ENCODE data around the gene SHMT2. TPM values are rescaled to one million over a fixed set of nuclear protein-coding genes. Genes with fewer than 3 reads are reported as not detected.
A peak's percentile ranks its signal among the peaks of the same experiment; 100 is the strongest.
"Not testable (repeated sequence)": the region's sequence is repeated elsewhere in the genome, so short reads cannot be mapped to it uniquely, and the experiment has no call there.

Gene SHMT2
- total RNA-seq, 2 donors from 2014 or later: 31.1 to 39.6 TPM

DNA sequence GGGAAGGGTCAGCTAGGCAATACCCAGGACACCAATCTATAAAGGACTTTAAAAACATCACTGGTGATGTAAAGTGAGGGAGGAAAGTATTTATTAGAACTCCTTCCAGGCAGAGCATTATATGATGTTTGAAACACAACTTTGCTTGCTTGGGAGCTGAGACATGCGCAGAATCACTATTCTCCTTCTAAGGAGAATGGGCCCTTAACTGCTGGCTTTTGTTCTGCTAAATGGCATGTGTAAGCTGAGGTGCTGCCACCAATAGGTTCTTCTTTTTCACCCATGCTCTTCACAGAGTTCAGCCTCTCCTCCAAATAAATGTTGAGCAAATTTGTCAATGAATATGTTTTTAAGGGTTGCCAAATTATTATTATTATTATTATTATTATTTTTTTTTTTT, 17.5 kb downstream of the SHMT2 start:
- DNase-seq (no peak), ATAC-seq (no peak)
- intact Hi-C loops (cut with DNase I): no loop called here

DNA sequence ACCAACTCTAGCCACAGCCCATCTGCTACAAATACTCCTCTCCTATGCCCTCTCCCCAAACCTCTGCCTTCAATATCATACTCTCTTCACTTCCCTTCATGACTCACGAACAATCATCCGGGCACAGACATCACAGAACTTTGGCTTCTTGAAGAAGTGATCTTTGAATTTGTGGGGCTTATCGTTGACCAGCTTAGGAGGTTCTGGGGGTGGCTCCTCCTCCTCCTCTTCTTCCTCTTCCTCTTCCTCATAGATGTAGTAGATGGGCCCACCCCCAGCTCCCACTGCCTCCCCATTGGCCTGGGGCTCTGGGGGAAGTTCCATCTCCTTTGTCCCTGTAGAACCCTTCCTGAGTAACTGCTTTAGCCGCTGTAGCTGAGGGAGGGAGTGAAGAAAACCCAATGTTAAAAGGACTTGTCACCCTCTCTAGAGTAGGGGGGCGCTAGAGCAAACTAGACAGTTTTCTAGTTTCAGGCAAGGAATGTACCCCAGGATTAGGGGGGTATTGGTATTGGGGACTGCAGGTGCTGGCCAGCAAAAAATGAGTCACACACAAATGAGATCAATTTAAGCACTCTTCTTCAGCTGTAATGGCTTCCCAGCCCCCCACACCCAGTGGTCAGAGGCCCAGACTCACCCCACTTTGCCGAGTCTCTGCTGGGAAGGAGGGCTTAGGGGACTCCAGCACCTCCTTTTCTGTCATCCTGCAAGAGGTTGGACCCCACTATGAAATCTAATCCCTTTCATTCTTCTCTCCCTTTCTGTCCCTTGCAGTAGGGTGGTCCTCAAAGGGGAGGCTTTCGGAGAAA, 19.6 kb downstream of the SHMT2 start:
- ATAC-seq: peak in 1 of 2 donors; percentile 40
- intact Hi-C loops (cut with DNase I): no loop called here
- no peak for DNase-seq

- DNase-seq: no peak
- no peak for ATAC-seq
- intact Hi-C loops (cut with DNase I): no loop called here
Measured at GRCh38 chr12:57250541-57250940, 21.0 kb downstream of the SHMT2 start.

- DNase-seq (no peak), ATAC-seq (no peak)
- intact Hi-C loops (cut with DNase I): no loop called here
Measured at GRCh38 chr12:57250956-57251355, 21.4 kb downstream of the SHMT2 start, which contains the start of gene STAC3. TSS of gene STAC3 (minus strand) at chr12:57251187. CDS start at chr12:57249636, 1,551 bp downstream.

DNA sequence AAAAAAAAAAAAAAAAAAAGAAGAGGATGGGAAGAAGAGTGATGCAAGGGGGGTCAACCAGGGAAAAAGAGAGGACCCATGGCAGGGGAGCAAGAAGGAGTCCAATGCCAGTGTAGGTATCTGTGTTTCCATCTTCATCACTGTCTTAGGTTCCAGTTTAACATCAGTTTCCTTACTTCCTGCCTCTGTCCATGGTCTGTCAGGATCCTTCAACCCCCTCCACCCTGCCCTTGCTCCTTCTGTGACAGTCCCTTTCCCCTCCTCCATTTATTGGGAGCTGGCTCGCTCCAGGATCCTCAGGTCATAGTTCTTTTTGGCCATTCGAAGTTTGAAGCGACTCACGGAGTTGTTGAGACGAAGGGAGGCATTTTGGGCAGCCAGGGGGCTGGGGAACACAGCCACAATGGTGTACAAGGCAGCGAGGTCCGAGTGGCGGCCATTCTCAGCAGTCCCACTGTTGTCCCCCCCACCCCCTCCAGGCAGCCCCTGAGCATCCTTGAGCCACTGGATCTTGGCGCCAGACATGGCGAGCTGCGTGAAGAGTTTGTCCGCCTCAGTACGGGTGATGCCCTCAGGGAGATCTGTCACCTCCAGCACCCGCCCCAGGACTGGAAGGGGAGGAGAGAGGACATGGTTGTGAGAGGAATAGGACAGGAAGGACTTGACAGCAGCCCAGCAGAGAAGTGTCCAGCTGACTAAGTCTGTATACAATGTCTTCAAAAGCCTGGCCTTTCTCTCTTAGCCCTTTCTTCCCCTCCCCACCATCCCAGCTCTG, 25.2 kb downstream of the SHMT2 start:
- ATAC-seq (no peak), DNase-seq (no peak)
- intact Hi-C loops (cut with DNase I): no loop called here

DNA sequence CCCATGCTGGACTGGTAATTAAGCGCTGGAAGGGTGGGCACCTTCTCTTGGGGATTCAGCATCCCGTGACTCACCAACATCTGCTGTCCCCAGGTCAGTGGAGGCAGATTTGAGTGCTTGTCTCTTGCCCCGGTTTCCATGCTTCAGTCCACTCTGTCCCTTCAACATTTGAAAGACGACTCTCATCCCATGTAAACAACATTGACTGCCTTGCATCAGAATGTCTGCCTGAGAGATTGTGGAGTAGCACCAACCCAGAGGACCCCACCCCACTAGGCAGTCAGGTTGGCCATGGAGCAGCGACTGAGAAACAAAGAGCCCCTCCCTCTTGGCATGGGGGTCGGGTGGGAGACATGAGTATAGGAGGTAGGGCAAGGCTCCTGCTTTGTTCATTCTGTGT, 26.4 kb downstream of the SHMT2 start:
- no peak for DNase-seq
- intact Hi-C loops (cut with DNase I): no loop called here
- no peak for ATAC-seq

DNA sequence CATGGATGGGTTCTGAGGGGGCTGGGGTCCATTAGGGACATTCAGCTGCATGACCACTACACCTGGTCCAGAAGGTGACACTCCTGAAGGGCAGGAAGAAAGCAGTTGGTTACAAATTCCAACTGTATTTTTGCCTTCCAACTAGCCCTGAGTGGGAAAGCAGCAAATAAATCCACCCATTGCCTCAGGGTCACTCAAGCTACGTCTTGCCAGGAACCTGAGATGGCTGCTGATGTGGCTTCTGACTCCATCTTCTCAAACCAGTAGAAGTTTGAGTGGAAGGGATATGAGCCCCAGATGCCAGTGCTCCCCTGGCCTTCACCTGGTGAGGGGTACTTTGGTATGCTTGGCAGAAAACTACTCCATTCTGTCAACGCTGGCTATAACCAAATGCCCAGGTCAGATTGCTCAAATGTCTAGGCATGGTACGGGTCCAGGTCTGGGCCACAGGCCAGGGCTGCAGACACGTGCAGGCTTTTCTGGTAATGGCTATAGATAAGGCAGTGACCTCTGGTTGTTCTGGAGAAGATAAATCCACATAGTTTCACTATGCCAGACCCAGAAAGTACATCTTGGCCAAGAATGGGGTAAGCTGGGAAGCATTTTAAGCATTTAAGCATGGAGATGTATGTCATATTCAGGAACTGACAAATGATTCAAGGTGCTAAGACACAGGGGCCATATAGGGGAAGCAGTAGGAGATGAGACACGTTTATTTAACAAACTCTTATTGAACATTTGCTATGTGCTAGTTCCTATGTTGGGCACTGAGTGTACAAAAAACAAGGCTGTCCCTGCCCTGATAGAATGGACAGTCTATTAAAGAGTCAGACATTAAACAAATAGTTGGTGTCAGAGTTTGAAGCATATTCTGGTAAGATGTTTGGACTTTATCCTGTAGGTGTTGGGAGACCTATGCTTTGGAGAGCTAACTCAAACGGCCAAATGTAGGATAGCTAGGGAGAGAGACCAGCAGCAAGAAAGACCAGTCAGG, 29.8 kb downstream of the SHMT2 start:
- intact Hi-C loops (cut with DNase I): no loop called here
- peak; percentile 63 for DNase-seq

GRCh38 chr12:57260366-57260765, 30.9 kb downstream of the SHMT2 start:
- no peak for ATAC-seq
- no peak for DNase-seq
- intact Hi-C loops (cut with DNase I): loop anchor here in 1 of 2 donors (5.0 kb wide), 1 partner anchor 192 kb away; no protein-coding TSS in a partner anchor

More for the DNA sequence above, 29.8 kb downstream of the SHMT2 start:
- peak; percentile 78 to 83 for ATAC-seq

DNA sequence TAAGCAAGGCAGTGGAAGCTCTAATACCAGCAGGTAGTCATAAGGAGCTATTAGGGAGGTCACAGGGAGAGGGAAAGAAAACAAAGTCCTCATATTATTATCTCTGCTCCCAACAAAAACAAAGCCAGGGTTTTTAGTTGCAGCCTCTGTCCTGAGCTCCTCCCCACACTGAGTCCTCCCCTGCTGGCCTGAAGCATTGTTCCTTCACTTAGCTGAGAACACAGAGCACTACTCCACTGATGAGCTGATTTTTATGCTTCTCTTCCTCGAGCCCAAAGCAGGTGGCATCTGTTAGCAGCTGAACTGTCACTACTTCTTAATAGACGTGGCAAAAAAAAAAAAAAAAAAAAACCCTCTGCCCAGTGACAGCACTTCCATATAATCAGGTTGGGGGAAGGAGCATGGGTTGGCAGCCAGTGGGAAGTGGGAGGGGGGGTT, 31.9 kb downstream of the SHMT2 start:
- peak; percentile 19 to 24 for ATAC-seq
- no peak for DNase-seq
- intact Hi-C loops (cut with DNase I): loop anchor here in 1 of 2 donors (5.0 kb wide), 1 partner anchor 191 kb away; no protein-coding TSS in a partner anchor

- ATAC-seq: no peak
- intact Hi-C loops (cut with DNase I): loop anchor here in 1 of 2 donors (5.0 kb wide), 1 partner anchor 190 kb away; no protein-coding TSS in a partner anchor
- no peak for DNase-seq
Measured at GRCh38 chr12:57262126-57262822, 32.8 kb downstream of the SHMT2 start.

DNA sequence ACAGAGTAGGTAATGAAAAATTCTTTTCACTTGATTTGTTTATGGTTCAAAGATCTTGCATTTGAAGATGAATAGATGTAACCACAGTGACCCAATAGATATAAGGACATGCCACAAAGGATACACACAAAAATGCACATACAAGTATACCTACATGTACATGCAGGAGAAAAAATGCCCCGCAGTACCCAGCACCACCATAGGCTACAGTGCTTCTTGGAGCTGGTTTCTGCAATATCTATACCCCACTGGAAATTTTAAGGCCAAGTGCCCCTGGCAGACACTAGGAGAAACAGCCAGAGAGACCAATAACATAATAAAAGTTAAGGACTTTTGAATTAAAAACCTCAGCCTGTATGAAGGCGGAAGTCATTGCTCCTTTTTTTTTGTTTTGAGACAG, 33.6 kb downstream of the SHMT2 start:
- intact Hi-C loops (cut with DNase I): loop anchor here in 1 of 2 donors (5.0 kb wide), 1 partner anchor 189 kb away; no protein-coding TSS in a partner anchor
- ATAC-seq (no peak), DNase-seq (no peak)

DNA sequence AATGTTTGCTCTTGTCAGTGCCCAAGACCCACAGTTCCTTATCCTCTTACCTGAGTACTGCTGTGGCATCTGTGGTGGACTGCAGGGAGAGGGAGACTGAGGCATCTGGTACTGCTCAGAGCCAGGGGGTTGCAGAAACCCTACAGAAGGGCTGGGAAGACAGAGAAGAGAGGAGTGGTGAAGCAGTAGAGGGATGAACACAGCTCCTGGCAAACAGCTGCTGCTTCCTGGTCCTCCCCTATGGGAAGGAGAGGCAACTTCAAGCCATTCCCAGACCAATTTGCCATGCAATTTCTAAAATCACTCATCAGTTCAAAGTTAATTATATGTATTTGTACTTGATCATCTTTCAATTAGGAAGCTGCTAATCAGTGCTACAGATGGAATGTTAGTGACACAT, 37.2 kb downstream of the SHMT2 start:
- no peak for ATAC-seq
- intact Hi-C loops (cut with DNase I): no loop called here
- DNase-seq: no peak

DNA sequence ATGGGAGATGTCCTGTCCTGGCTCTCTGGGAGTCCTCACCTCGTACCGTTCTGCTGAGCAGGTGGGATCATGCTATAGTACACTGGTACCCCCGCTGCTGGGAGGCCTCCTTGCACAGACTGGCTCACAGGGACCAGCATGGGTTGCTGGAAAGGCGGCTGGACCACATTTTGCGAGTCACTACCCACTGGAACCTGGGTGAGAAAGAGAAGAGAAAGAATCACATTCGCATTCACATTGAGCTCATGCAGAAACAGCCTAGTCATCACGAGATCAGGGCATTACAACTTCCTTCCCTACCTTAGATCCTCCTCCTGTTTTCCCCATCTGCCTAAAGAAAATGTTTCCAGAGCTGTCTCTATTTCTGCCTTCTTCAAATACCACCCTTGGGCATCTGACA, 38.8 kb downstream of the SHMT2 start:
- DNase-seq: no peak
- ATAC-seq: no peak
- intact Hi-C loops (cut with DNase I): no loop called here

- no peak for ATAC-seq
- no peak for DNase-seq
- intact Hi-C loops (cut with DNase I): no loop called here
Measured at GRCh38 chr12:57270966-57271470, 41.5 kb downstream of the SHMT2 start.

- no peak for DNase-seq
- intact Hi-C loops (cut with DNase I): no loop called here
- peak; percentile 67 to 74 for ATAC-seq
Measured at GRCh38 chr12:57272337-57273151, 43.0 kb downstream of the SHMT2 start.

- intact Hi-C loops (cut with DNase I): no loop called here
- no peak for ATAC-seq
- no peak for DNase-seq
Measured at GRCh38 chr12:57273516-57273915, 44.0 kb downstream of the SHMT2 start.

DNA sequence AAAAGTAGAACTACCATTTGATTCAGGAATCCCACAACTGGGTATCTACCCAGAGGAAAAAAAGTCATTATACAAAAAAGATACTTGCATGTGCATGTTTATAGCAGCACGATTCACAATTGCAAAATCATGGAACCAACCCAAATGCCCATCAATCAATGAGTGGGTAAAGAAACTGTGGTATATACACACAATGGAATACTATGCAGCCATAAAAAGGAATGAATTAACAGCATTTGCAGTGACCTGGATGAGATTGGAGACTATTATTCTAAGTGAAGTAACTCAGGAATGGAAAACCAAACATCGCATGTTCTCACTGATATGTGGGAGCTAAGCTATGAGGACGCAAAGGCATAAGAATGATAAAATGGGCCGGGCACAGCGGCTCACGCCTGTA, 46.7 kb downstream of the SHMT2 start:
- ATAC-seq; intact Hi-C loops (cut with DNase I); DNase-seq: not testable (repeated sequence)

Data from left cardiac atrium (tissue), 4 donors.